Lung (tissue), 12 donors: ENCODE measurements around the gene APLN. TPM values are rescaled to one million over a fixed set of nuclear protein-coding genes. Genes with fewer than 3 reads are reported as not detected.

Source experiments
- ATAC-seq: fragments of 200-7000 bp; cut with Tn5 transposase; one replicate; pipeline ENCODE4 v1.9.1; 2020; ENCODE audit warnings: moderate number of reproducible peaks; ENCODE audit not compliant: insufficient read depth, low FRiP score
- DNase-seq, 3 donors: peaks; one replicate each; pipeline ENCODE4 v3.0.0-alpha.2; 2013 to 2017
- H3K27ac ChIP-seq, 2 donors: one replicate each; pipeline ENCODE4 v1.5.1; 2013; ENCODE audit warnings: mild to moderate bottlenecking in 2 of 2, moderate library complexity in 2 of 2, control low read depth in 1 of 2, inconsistent platforms in 1 of 2, low read depth in 1 of 2, low read length in 1 of 2
- H3K27me3 ChIP-seq, 3 donors: one replicate each; pipeline ENCODE4 v1.5.1; 2013; ENCODE audit warnings: low read length in 2 of 3; ENCODE audit not compliant: control insufficient read depth in 3 of 3, insufficient read depth in 3 of 3
- H3K36me3 ChIP-seq, 4 donors: one replicate each; pipeline ENCODE4 v1.5.1; 2013; ENCODE audit warnings: low read length in 4 of 4, mild to moderate bottlenecking in 1 of 4, moderate library complexity in 1 of 4; ENCODE audit not compliant: control insufficient read depth in 4 of 4, insufficient read depth in 4 of 4
- H3K4me1 ChIP-seq, 5 donors: one replicate each; pipeline ENCODE4 v1.5.1; 2013; ENCODE audit warnings: low read length in 5 of 5, mild to moderate bottlenecking in 2 of 5, moderate library complexity in 1 of 5; ENCODE audit not compliant: control insufficient read depth in 5 of 5, insufficient read depth in 5 of 5
- H3K4me3 ChIP-seq: one replicate; pipeline ENCODE4 v1.5.1; 2013; ENCODE audit warnings: mild to moderate bottlenecking, control low read depth, moderate library complexity
- H3K9ac ChIP-seq, 2 donors: one replicate each; pipeline ENCODE4 v1.5.1; 2013; ENCODE audit warnings: low read length in 2 of 2, control low read depth in 1 of 2; ENCODE audit not compliant: insufficient read depth in 1 of 2
- H3K9me3 ChIP-seq, 4 donors: one replicate each; pipeline ENCODE4 v1.5.1; 2013; ENCODE audit warnings: low read length in 3 of 4, mild to moderate bottlenecking in 1 of 4, moderate library complexity in 1 of 4; ENCODE audit not compliant: control insufficient read depth in 4 of 4, insufficient read depth in 3 of 4
- WGBS, 2 donors: extraction: QIAGEN DNeasy Blood & Tissue Kit; methylation state at CpG; one replicate each; pipeline ENCODE4 v1.1.7; 2013; 5-methylcytosine and 5-hydroxymethylcytosine counted together
- polyA plus RNA-seq, 2 donors: library from polyadenylated mRNA; stranded (reverse); fragments of 200-250 nt; gene quantifications; one replicate each; pipeline ENCODE4 v1.2.1, GENCODE V29; 2013
- total RNA-seq, 2 donors: library from RNA; depleted of rRNA in 1 of 2; stranded (reverse); fragments of >200 nt in 1 of 2; gene quantifications; one replicate each; pipeline ENCODE4 v1.2.1, GENCODE V29; 2014 to 2021
- TF ChIP-seq, protein P1 (sequence below): IDR thresholded peaks from 2 replicates; pipeline ENCODE4 v1.5.1; 2012; ENCODE audit warnings: mild to moderate bottlenecking; ENCODE audit errors: control extremely low read depth, extremely low read depth
- donor health status: control.
- donor health status: control.
- donor health status: Bipolar disorder and iron deficiency.
- donor health status: healthy.
- donor health status: DM: yes; HTN: yes; CAD: no.

Gene APLN
- total and polyA plus RNA-seq, 4 donors, result 1.8 to 10.4 (median 5.7) TPM

GRCh38 chrX:129694805-129695204 lies 40.0 kb upstream of the APLN start:
- ATAC-seq (no peak), DNase-seq (no peak)
- TF ChIP-seq, protein P1, sequence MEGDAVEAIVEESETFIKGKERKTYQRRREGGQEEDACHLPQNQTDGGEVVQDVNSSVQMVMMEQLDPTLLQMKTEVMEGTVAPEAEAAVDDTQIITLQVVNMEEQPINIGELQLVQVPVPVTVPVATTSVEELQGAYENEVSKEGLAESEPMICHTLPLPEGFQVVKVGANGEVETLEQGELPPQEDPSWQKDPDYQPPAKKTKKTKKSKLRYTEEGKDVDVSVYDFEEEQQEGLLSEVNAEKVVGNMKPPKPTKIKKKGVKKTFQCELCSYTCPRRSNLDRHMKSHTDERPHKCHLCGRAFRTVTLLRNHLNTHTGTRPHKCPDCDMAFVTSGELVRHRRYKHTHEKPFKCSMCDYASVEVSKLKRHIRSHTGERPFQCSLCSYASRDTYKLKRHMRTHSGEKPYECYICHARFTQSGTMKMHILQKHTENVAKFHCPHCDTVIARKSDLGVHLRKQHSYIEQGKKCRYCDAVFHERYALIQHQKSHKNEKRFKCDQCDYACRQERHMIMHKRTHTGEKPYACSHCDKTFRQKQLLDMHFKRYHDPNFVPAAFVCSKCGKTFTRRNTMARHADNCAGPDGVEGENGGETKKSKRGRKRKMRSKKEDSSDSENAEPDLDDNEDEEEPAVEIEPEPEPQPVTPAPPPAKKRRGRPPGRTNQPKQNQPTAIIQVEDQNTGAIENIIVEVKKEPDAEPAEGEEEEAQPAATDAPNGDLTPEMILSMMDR, result no peak
- no peak overlapping the region for H3K9ac ChIP-seq
- no peak overlapping the region for H3K27ac ChIP-seq
- no peak overlapping the region for H3K4me3 ChIP-seq
- peaks cover 0 to 4% (median 0%) of the 10 kb centered on the region in 5 donors for H3K4me1 ChIP-seq
- H3K9me3 ChIP-seq, result peaks cover 0 to 2% (median 0%) of the 10 kb centered on the region in 4 donors
- no peaks in the 10 kb centered on the region for H3K36me3 ChIP-seq
- no peaks in the 10 kb centered on the region for H3K27me3 ChIP-seq
- 78 to 97% methylated on average over 5 of the region's 5 CpGs for WGBS, 2 donors

- no peaks in the 10 kb centered on the region for H3K36me3 ChIP-seq
- 69 to 78% methylated on average over 3 of the region's 3 CpGs for WGBS, 2 donors
- H3K9ac ChIP-seq, result no peak overlapping the region
- no peak for DNase-seq
- peaks cover 0 to 2% (median 0%) of the 10 kb centered on the region in 4 donors for H3K9me3 ChIP-seq
- H3K4me3 ChIP-seq, result no peak overlapping the region
- ATAC-seq, result no peak
- H3K27ac ChIP-seq, result no peak overlapping the region
- peaks cover 0 to 4% (median 0%) of the 10 kb centered on the region in 5 donors for H3K4me1 ChIP-seq
- TF ChIP-seq, protein P1, result no peak
- no peaks in the 10 kb centered on the region for H3K27me3 ChIP-seq
Observed at GRCh38 chrX:129693354-129693753, 38.6 kb upstream of the APLN start.

GRCh38 chrX:129690435-129690834 lies 35.7 kb upstream of the APLN start:
- TF ChIP-seq, protein P1, result no peak
- no peaks in the 10 kb centered on the region for H3K27me3 ChIP-seq
- peaks cover 0 to 4% (median 0%) of the 10 kb centered on the region in 5 donors for H3K4me1 ChIP-seq
- no peaks in the 10 kb centered on the region for H3K36me3 ChIP-seq
- no peak overlapping the region for H3K27ac ChIP-seq
- ATAC-seq (no peak), DNase-seq (peak in 2 of 3 donors; percentile 24 to 42)
- H3K4me3 ChIP-seq, result no peak overlapping the region
- WGBS, 2 donors, result 67 to 71% methylated on average over 10 of the region's 10 CpGs
- peaks cover 0 to 2% (median 0%) of the 10 kb centered on the region in 4 donors for H3K9me3 ChIP-seq
- no peak overlapping the region for H3K9ac ChIP-seq

DNA sequence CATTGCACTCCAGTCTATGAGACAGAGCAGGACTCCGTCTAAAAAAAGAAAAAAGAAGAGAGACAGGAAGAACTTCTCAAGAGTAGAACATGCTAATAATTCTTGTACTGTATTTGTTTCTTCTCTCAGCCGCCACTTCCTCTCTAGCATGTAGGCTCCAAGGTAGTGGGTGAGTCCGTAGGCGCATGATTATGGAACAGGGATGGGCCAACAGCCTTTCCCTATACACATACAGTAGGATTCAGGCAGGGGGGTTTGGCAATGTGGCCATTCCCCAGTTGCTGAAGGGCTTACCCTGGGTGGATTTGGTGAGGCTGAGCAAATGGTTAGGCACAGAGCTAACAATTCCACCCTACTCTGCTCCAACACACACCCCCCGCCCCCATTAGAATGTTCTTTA lies 35.0 kb upstream of the APLN start:
- no peak for DNase-seq
- TF ChIP-seq, protein P1, result no peak
- no peak for ATAC-seq
- H3K9me3 ChIP-seq, result peaks cover 0 to 2% (median 0%) of the 10 kb centered on the region in 4 donors
- no peaks in the 10 kb centered on the region for H3K27me3 ChIP-seq
- no peak overlapping the region for H3K9ac ChIP-seq
- no peak overlapping the region for H3K4me3 ChIP-seq
- H3K36me3 ChIP-seq, result no peaks in the 10 kb centered on the region
- WGBS, 2 donors, result 64 to 78% methylated on average over 5 of the region's 5 CpGs
- H3K4me1 ChIP-seq, result peaks cover 0 to 4% (median 0%) of the 10 kb centered on the region in 5 donors
- H3K27ac ChIP-seq, result no peak overlapping the region
